Fibroblast of skin of right biceps (primary cell): ENCODE measurements around the gene RIN3.
"Not testable (repeated sequence)": the region's sequence is repeated elsewhere in the genome, so short reads cannot be mapped to it uniquely, and the experiment has no call there.

Source experiments
- DNase-seq: peaks from one replicate; pipeline ENCODE4 v3.0.0-alpha.2; 2013

RIN3 gene

GRCh38 chr14:92675976-92676375 is 162.4 kb downstream of the RIN3 start:
- DNase-seq, result no peak

GRCh38 chr14:92676403-92677086 is 163.0 kb downstream of the RIN3 start:
- DNase-seq, result no peak

GRCh38 chr14:92677087-92677668 is 163.6 kb downstream of the RIN3 start:
- DNase-seq, result peak; percentile 83

- no peak for DNase-seq
Measured at GRCh38 chr14:92677955-92678354, 164.4 kb downstream of the RIN3 start.

GRCh38 chr14:92678766-92679165 is 165.2 kb downstream of the RIN3 start:
- DNase-seq, result no peak

GRCh38 chr14:92679246-92679645 is 165.7 kb downstream of the RIN3 start:
- DNase-seq, result no peak

GRCh38 chr14:92680330-92680729 is 166.7 kb downstream of the RIN3 start:
- DNase-seq, result not testable (repeated sequence)

- DNase-seq, result peak; percentile 71
Measured at GRCh38 chr14:92680781-92681650, 167.4 kb downstream of the RIN3 start.

GRCh38 chr14:92683041-92683440 is 169.5 kb downstream of the RIN3 start:
- DNase-seq, result no peak

GRCh38 chr14:92684801-92685560 is 171.4 kb downstream of the RIN3 start:
- no peak for DNase-seq

- DNase-seq, result no peak
Measured at GRCh38 chr14:92685784-92686355, 172.3 kb downstream of the RIN3 start.

- no peak for DNase-seq
Measured at GRCh38 chr14:92686411-92686899, 172.9 kb downstream of the RIN3 start.

GRCh38 chr14:92686900-92687427 is 173.4 kb downstream of the RIN3 start:
- DNase-seq, result peak; percentile 69

- no peak for DNase-seq
Measured at GRCh38 chr14:92687681-92688433, 174.3 kb downstream of the RIN3 start.

- no peak for DNase-seq
Measured at GRCh38 chr14:92688434-92689375, 175.1 kb downstream of the RIN3 start.

- DNase-seq, result peak; percentile 58
Measured at GRCh38 chr14:92690171-92691011, 176.8 kb downstream of the RIN3 start.

GRCh38 chr14:92692822-92693226 is 179.2 kb downstream of the RIN3 start:
- DNase-seq, result no peak

GRCh38 chr14:92693998-92694795 is 180.6 kb downstream of the RIN3 start:
- DNase-seq, result no peak
